ENCODE results near the gene MAP1B.

DNA sequence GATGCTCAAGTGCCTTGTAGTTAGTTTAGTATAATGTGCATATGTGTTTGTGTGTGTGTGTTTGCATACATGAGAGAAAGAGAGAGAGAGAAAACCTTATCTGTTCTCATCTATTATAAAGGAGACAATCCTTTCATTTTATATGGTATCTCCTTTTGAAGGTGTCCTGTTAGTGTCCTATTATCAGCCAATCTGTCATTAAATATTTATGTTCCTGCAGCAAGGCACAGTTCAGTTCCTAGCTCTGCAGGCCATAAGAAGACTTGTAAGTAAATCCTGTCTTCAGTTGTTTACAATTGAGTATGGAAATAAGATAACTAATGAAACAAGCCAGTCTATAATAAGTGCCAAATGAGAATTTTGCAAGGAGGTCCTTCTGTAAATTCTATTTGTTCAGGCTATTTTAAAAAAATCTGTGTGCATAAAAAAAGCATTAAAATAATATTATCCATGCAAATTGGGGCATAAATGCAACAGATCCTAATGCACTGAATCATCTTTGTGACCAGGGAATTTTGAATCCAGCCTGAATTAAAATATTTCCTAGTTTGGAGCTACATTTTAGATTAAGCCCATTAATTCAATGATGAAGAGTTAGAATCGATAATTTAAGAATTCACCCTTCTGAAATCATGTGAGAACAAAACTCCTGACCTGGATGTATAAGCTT lies 18.1 kb downstream of the MAP1B start:
- TF ChIP-seq, protein P1, sequence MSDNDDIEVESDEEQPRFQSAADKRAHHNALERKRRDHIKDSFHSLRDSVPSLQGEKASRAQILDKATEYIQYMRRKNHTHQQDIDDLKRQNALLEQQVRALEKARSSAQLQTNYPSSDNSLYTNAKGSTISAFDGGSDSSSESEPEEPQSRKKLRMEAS (IDR thresholded peaks at IDR 0.05), result no peak
- TF ChIP-seq, protein P2, sequence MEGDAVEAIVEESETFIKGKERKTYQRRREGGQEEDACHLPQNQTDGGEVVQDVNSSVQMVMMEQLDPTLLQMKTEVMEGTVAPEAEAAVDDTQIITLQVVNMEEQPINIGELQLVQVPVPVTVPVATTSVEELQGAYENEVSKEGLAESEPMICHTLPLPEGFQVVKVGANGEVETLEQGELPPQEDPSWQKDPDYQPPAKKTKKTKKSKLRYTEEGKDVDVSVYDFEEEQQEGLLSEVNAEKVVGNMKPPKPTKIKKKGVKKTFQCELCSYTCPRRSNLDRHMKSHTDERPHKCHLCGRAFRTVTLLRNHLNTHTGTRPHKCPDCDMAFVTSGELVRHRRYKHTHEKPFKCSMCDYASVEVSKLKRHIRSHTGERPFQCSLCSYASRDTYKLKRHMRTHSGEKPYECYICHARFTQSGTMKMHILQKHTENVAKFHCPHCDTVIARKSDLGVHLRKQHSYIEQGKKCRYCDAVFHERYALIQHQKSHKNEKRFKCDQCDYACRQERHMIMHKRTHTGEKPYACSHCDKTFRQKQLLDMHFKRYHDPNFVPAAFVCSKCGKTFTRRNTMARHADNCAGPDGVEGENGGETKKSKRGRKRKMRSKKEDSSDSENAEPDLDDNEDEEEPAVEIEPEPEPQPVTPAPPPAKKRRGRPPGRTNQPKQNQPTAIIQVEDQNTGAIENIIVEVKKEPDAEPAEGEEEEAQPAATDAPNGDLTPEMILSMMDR (IDR thresholded peaks at IDR 0.05; ENCODE audit: low read depth, low read length, missing input control), result no peak
- TF ChIP-seq, protein P3, sequence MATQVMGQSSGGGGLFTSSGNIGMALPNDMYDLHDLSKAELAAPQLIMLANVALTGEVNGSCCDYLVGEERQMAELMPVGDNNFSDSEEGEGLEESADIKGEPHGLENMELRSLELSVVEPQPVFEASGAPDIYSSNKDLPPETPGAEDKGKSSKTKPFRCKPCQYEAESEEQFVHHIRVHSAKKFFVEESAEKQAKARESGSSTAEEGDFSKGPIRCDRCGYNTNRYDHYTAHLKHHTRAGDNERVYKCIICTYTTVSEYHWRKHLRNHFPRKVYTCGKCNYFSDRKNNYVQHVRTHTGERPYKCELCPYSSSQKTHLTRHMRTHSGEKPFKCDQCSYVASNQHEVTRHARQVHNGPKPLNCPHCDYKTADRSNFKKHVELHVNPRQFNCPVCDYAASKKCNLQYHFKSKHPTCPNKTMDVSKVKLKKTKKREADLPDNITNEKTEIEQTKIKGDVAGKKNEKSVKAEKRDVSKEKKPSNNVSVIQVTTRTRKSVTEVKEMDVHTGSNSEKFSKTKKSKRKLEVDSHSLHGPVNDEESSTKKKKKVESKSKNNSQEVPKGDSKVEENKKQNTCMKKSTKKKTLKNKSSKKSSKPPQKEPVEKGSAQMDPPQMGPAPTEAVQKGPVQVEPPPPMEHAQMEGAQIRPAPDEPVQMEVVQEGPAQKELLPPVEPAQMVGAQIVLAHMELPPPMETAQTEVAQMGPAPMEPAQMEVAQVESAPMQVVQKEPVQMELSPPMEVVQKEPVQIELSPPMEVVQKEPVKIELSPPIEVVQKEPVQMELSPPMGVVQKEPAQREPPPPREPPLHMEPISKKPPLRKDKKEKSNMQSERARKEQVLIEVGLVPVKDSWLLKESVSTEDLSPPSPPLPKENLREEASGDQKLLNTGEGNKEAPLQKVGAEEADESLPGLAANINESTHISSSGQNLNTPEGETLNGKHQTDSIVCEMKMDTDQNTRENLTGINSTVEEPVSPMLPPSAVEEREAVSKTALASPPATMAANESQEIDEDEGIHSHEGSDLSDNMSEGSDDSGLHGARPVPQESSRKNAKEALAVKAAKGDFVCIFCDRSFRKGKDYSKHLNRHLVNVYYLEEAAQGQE (IDR thresholded peaks at IDR 0.05), result no peak
- TF ChIP-seq RXRA (IDR thresholded peaks at IDR 0.05) (no peak), GABPA (IDR thresholded peaks at IDR 0.05 in 1 of 2, conservative IDR thresholded peaks at IDR 0.05 in 1 of 2) (no peak), TAF1 (conservative IDR thresholded peaks at IDR 0.05) (no peak), HNF4G (IDR thresholded peaks at IDR 0.05) (no peak), EGR1 (IDR thresholded peaks at IDR 0.05; ENCODE audit: low read depth in 2 of 2) (no peak), SP1 (IDR thresholded peaks at IDR 0.05) (no peak), RAD21 (IDR thresholded peaks at IDR 0.05) (no peak), JUND (IDR thresholded peaks at IDR 0.05) (no peak), FOXA2 (IDR thresholded peaks at IDR 0.05) (no peak), FOXA1 (IDR thresholded peaks at IDR 0.05) (no peak)
- TF ChIP-seq, protein P4, sequence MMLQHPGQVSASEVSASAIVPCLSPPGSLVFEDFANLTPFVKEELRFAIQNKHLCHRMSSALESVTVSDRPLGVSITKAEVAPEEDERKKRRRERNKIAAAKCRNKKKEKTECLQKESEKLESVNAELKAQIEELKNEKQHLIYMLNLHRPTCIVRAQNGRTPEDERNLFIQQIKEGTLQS (IDR thresholded peaks at IDR 0.05), result no peak
